HCT116 (cell line): ENCODE measurements around the gene MAP7. TPM values are rescaled to one million over a fixed set of nuclear protein-coding genes. Genes with fewer than 3 reads are reported as not detected.

Experiments
- ATAC-seq: fragments of 200-7000 bp; cut with Tn5 transposase; 2 replicates; pipeline ENCODE4 v1.9.1; 2020; ENCODE audit warnings: mild to moderate bottlenecking, moderate library complexity
- BruUV-seq: library from RNA; stranded (reverse); fragments of 400-500 nt; replicated peaks from 2 replicates; lab custom pipeline; 2021; lab: Mats Ljungman, UMichigan
- CTCF ChIA-PET: fragments of 300-600 bp; sonication (Branson Sonifier 250); formaldehyde crosslinking; loops from one replicate; lab custom pipeline; 2021; ENCODE audit warnings: antibody characterized with exemption; lab: Charles Lee
- POLR2A ChIA-PET: fragments of 300-600, 350-600 bp; sonication (Branson Sonifier 250); formaldehyde crosslinking; loops from one replicate; lab custom pipeline; 2021; ENCODE audit warnings: antibody characterized with exemption; lab: Charles Lee
- RAD21 ChIA-PET, 2 experiments: fragments of 300-600 bp; sonication (Branson Sonifier 250); formaldehyde crosslinking; loops; one replicate each; lab custom pipeline; 2023; ENCODE audit warnings: low total read pairs in 2 of 2; ENCODE audit not compliant: uncharacterized antibody in 2 of 2, unreplicated experiment in 2 of 2, low non-redundant PET in 1 of 2; lab: Charles Lee
- DNase-seq: peaks from one replicate; pipeline ENCODE4 v3.0.0-alpha.2; 2010; ENCODE audit warnings: low read depth, low spot score
- H2AFZ ChIP-seq: fragments of 200-600 bp; shearing (Covaris generic), sonication (generic); 2 replicates; pipeline ENCODE4 v1.6.1; 2017; ENCODE audit warnings: low read depth, mixed run types, mixed read lengths, antibody characterized with exemption, low read length; ENCODE audit not compliant: poor library complexity, severe bottlenecking
- H3K27ac ChIP-seq: 2 replicates; pipeline ENCODE4 v1.5.1; 2012; ENCODE audit warnings: low read depth, low read length
- H3K27me3 ChIP-seq: fragments of 200-600 bp; sonication (generic); 2 replicates; pipeline ENCODE4 v1.6.1; 2016; ENCODE audit warnings: mixed run types, low read length, mixed read lengths; ENCODE audit not compliant: insufficient read depth
- H3K36me3 ChIP-seq, 2 experiments: fragments of 200-500 bp in 1 of 2; fragments of 200-600 bp in 1 of 2; sonication (Bioruptor generic) in 1 of 2; sonication (generic) in 1 of 2; 2 replicates each; pipeline versions ENCODE4 v1.5.1 to v1.6.1; 2014 to 2016; ENCODE audit warnings: low read length in 2 of 2, inconsistent platforms in 1 of 2, mixed read lengths in 1 of 2, mixed run types in 1 of 2; ENCODE audit not compliant: insufficient read depth in 2 of 2, control insufficient read depth in 1 of 2
- H3K4me1 ChIP-seq, 2 experiments: fragments of 200-600 bp in 1 of 2; sonication (generic) in 1 of 2; 2 replicates each; pipeline versions ENCODE4 v1.5.1 to v1.6.1; 2012 to 2017; ENCODE audit warnings: low read length in 2 of 2, inconsistent platforms in 1 of 2, mild to moderate bottlenecking in 1 of 2, mixed read lengths in 1 of 2, mixed run types in 1 of 2, moderate library complexity in 1 of 2; ENCODE audit not compliant: insufficient read depth in 2 of 2, control insufficient read depth in 1 of 2
- H3K4me2 ChIP-seq: fragments of 200-600 bp; sonication (generic); 2 replicates; pipeline ENCODE4 v1.6.1; 2017; ENCODE audit warnings: mixed run types, low read length, mixed read lengths
- H3K4me3 ChIP-seq, 2 experiments: fragments of 200-600 bp in 1 of 2; sonication (generic) in 1 of 2; replicated peaks in 1 of 2; 2 replicates each; pipeline ENCODE4 v1.5.1; 2011 to 2016; ENCODE audit warnings: low read length in 2 of 2, control low read depth in 1 of 2, low read depth in 1 of 2, mild to moderate bottlenecking in 1 of 2, mixed read lengths in 1 of 2, mixed run types in 1 of 2
- H3K79me2 ChIP-seq: fragments of 200-600 bp; sonication (generic); 2 replicates; pipeline ENCODE4 v1.6.1; 2017; ENCODE audit warnings: mild to moderate bottlenecking, mixed run types, low read length, moderate library complexity, mixed read lengths; ENCODE audit not compliant: insufficient read depth
- H3K9ac ChIP-seq: fragments of 200-600 bp; sonication (generic); 2 replicates; pipeline ENCODE4 v1.6.1; 2016; ENCODE audit warnings: low read length, mixed read lengths
- H3K9me2 ChIP-seq: fragments of 200-600 bp; sonication (generic), shearing (Covaris generic); 2 replicates; pipeline ENCODE4 v1.6.1; 2017; ENCODE audit warnings: mixed run types, mild to moderate bottlenecking, moderate library complexity; ENCODE audit not compliant: insufficient read depth
- H3K9me3 ChIP-seq, 2 experiments: fragments of 200-500 bp in 1 of 2; fragments of 200-600 bp in 1 of 2; sonication (Bioruptor generic) in 1 of 2; sonication (generic) in 1 of 2; 2 replicates each; pipeline ENCODE4 v1.6.1; 2014 to 2017; ENCODE audit warnings: low read length in 2 of 2, mixed read lengths in 2 of 2, inconsistent platforms in 1 of 2, low read depth in 1 of 2, mild to moderate bottlenecking in 1 of 2, mixed run types in 1 of 2, moderate library complexity in 1 of 2; ENCODE audit not compliant: control insufficient read depth in 1 of 2, insufficient read depth in 1 of 2
- H4K20me1 ChIP-seq: fragments of 200-600 bp; sonication (generic), shearing (Covaris generic); 2 replicates; pipeline ENCODE4 v1.6.1; 2017; ENCODE audit warnings: mixed run types, mild to moderate bottlenecking, moderate library complexity; ENCODE audit not compliant: insufficient read depth
- ATF3 ChIP-seq: IDR thresholded peaks from 2 replicates; pipeline ENCODE4 v1.6.1; 2012
- CBX3 ChIP-seq: IDR thresholded peaks from 2 replicates; pipeline ENCODE4 v1.6.1; 2012; ENCODE audit warnings: low read depth
- CEBPB ChIP-seq: IDR thresholded peaks from 2 replicates; pipeline ENCODE4 v1.6.1; 2012; ENCODE audit warnings: low read depth
- CTCF ChIP-seq, 3 experiments: fragments of 200-600 bp in 1 of 3; sonication (generic) in 1 of 3; IDR thresholded peaks in 2 of 3; conservative IDR thresholded peaks in 1 of 3; 2 replicates each; pipeline ENCODE4 v1.5.1; 2012 to 2017; ENCODE audit warnings: low read depth in 2 of 3, low read length in 2 of 3, antibody characterized with exemption in 1 of 3, borderline replicate concordance in 1 of 3, control low read depth in 1 of 3, mild to moderate bottlenecking in 1 of 3, mixed read lengths in 1 of 3, mixed run types in 1 of 3, moderate library complexity in 1 of 3; ENCODE audit not compliant: insufficient read depth in 1 of 3
- EGR1 ChIP-seq: IDR thresholded peaks from 2 replicates; pipeline ENCODE4 v1.6.1; 2012; ENCODE audit warnings: low read depth
- EZH2 ChIP-seq: fragments of 200-600 bp; sonication (generic); IDR thresholded peaks from 2 replicates; pipeline ENCODE4 v1.6.1; 2017; ENCODE audit warnings: antibody characterized with exemption, mixed run types
- EZH2phosphoT487 ChIP-seq: fragments of 200-600 bp; IDR thresholded peaks from 2 replicates; pipeline ENCODE4 v1.6.1; 2018; ENCODE audit warnings: antibody characterized with exemption, borderline replicate concordance
- FOSL1 ChIP-seq: IDR thresholded peaks from 2 replicates; pipeline ENCODE4 v1.6.1; 2012; ENCODE audit warnings: low read depth
- JUND ChIP-seq: IDR thresholded peaks from 2 replicates; pipeline ENCODE4 v1.6.1; 2012
- MAX ChIP-seq: IDR thresholded peaks from 2 replicates; pipeline ENCODE4 v1.6.1; 2012
- POLR2A ChIP-seq: IDR thresholded peaks from 2 replicates; pipeline ENCODE4 v1.7.0; 2011; ENCODE audit warnings: borderline replicate concordance; ENCODE audit not compliant: insufficient read depth, insufficient read length; ENCODE audit errors: extremely low read depth
- POLR2AphosphoS5 ChIP-seq: IDR thresholded peaks from 2 replicates; pipeline ENCODE4 v1.6.1; 2011; ENCODE audit warnings: mild to moderate bottlenecking, low read depth, low read length, moderate library complexity
- RAD21 ChIP-seq: IDR thresholded peaks from 2 replicates; pipeline ENCODE4 v1.6.1; 2012; ENCODE audit warnings: low read depth, mild to moderate bottlenecking
- REST ChIP-seq: IDR thresholded peaks from 2 replicates; pipeline ENCODE4 v1.6.1; 2012; ENCODE audit warnings: low read depth
- SIN3A ChIP-seq: IDR thresholded peaks from 2 replicates; pipeline ENCODE4 v1.6.1; 2012; ENCODE audit warnings: low read depth
- SP1 ChIP-seq: IDR thresholded peaks from 2 replicates; pipeline ENCODE4 v1.6.1; 2012; ENCODE audit warnings: low read depth
- SRF ChIP-seq: IDR thresholded peaks from 2 replicates; pipeline ENCODE4 v1.6.1; 2012; ENCODE audit warnings: low read depth
- TCF7L2 ChIP-seq: IDR thresholded peaks from 2 replicates; pipeline ENCODE4 v1.7.0; 2011; ENCODE audit warnings: borderline replicate concordance, inconsistent platforms; ENCODE audit not compliant: insufficient read depth, insufficient read length; ENCODE audit errors: extremely low read depth
- ZBTB33 ChIP-seq: IDR thresholded peaks from 2 replicates; pipeline ENCODE4 v1.6.1; 2011; ENCODE audit warnings: mild to moderate bottlenecking, low read length, moderate library complexity; ENCODE audit not compliant: insufficient replicate concordance; ENCODE audit errors: extremely low read depth
- ZFX ChIP-seq: fragments of 450-650 bp; IDR thresholded peaks from 2 replicates; pipeline ENCODE4 v1.6.1; 2017
- intact Hi-C: fragments of 100-400 bp; cut with micrococcal nuclease; formaldehyde crosslinking; loops from 2 replicates; pipeline ENCODE4 v1.10.0; 2022
- total RNA-seq: library from RNA; stranded (reverse); gene quantifications from one replicate; pipeline ENCODE4 v1.2.1, GENCODE V29; 2021; ENCODE audit not compliant: unreplicated experiment

MAP7 gene
- total RNA-seq, 1 experiment from 2014 or later = 35.5 TPM

GRCh38 chr6:136486357-136486756, 63.9 kb downstream of the MAP7 start:
- Histone ChIP-seq H3K36me3 (no peaks in the 10 kb centered on the region), H3K9me2 (no peaks in the 10 kb centered on the region), H3K4me1 (peaks cover 0 to 7% of the 10 kb centered on the region in 2 experiments; a peak in 2 of 4 replicates), H4K20me1 (no peaks in the 10 kb centered on the region), H3K9me3 (no peaks in the 10 kb centered on the region), H2AFZ (no peak overlapping the region), H3K4me2 (no peak overlapping the region), H3K27me3 (no peaks in the 10 kb centered on the region), H3K79me2 (peaks cover 5% of the 10 kb centered on the region; the same call in 1 of the 2 replicates), H3K9ac (no peak overlapping the region), H3K27ac (no peak overlapping the region), H3K4me3 (no peak overlapping the region)
- RAD21 ChIA-PET = no interaction called here
- CTCF ChIA-PET = no interaction called here
- POLR2A ChIA-PET = no interaction called here
- intact Hi-C loops = no loop called here
- ATAC-seq = no peak
- no TSS peak for BruUV-seq
- TF ChIP-seq POLR2AphosphoS5 (no peak), EZH2phosphoT487 (no peak), EZH2 (no peak), RAD21 (no peak), CBX3 (no peak), FOSL1 (no peak), MAX (no peak), ZBTB33 (no peak), CEBPB (no peak), CTCF (IDR thresholded peaks at IDR 0.05 in 2 of 3, conservative IDR thresholded peaks at IDR 0.05 in 1 of 3; ENCODE audit: borderline replicate concordance in 1 of 3, insufficient read depth in 1 of 3, low read depth in 2 of 3, low read length in 2 of 3) (no peak), TCF7L2 (no peak), ZFX (no peak), EGR1 (no peak), JUND (no peak), REST (no peak), SP1 (no peak), SIN3A (no peak), POLR2A (no peak), ATF3 (no peak), SRF (no peak)
- DNase-seq = no peak
